HepG2 (cell line): Measurements from ENCODE around the gene RANBP17.

Source experiments
- ATF3 ChIP-seq: sonication (generic); formaldehyde crosslinking; IDR thresholded peaks from 2 replicates; pipeline ENCODE4 v1.4.0; 2020; ENCODE audit warnings: missing genetic modification reagents
- EP300 ChIP-seq, 3 experiments: sonication (generic) in 1 of 3; formaldehyde crosslinking in 1 of 3; IDR thresholded peaks; 2 replicates each; pipeline versions ENCODE4 v1.5.1 to v1.6.1; 2011 to 2020; ENCODE audit warnings: low read depth in 2 of 3, low read length in 2 of 3, borderline replicate concordance in 1 of 3, improper control_type of control experiment in 1 of 3, mild to moderate bottlenecking in 1 of 3, missing genetic modification reagents in 1 of 3, moderate library complexity in 1 of 3
- ESRRA ChIP-seq: sonication (generic); formaldehyde crosslinking; IDR thresholded peaks from 2 replicates; pipeline ENCODE4 v1.5.1; 2020; ENCODE audit warnings: mild to moderate bottlenecking, low read depth, missing genetic modification reagents
- FOXP4 ChIP-seq: sonication (generic); formaldehyde crosslinking; IDR thresholded peaks from 2 replicates; pipeline ENCODE4 v1.4.0; 2020; ENCODE audit warnings: missing genetic modification reagents
- GABPA ChIP-seq, 2 experiments: IDR thresholded peaks; 2 replicates each; pipeline ENCODE4 v1.6.1; 2011 to 2016; ENCODE audit warnings: low read depth in 2 of 2, low read length in 1 of 2, missing biosample characterization in 1 of 2, missing genetic modification characterization in 1 of 2
- NFYB ChIP-seq: sonication (generic); formaldehyde crosslinking; IDR thresholded peaks from 2 replicates; pipeline ENCODE4 v1.4.0; 2020; ENCODE audit warnings: missing genetic modification reagents
- POLR2A ChIP-seq, 2 experiments: IDR thresholded peaks; 2 replicates each; pipeline ENCODE4 v1.6.1; 2011; ENCODE audit warnings: low read depth in 2 of 2, low read length in 2 of 2, mild to moderate bottlenecking in 1 of 2, moderate library complexity in 1 of 2; ENCODE audit not compliant: insufficient read depth in 1 of 2
- SRF ChIP-seq: IDR thresholded peaks from 2 replicates; pipeline ENCODE4 v1.6.1; 2011; ENCODE audit warnings: mild to moderate bottlenecking, low read depth, low read length, moderate library complexity
- STAT5B ChIP-seq: sonication (generic); formaldehyde crosslinking; IDR thresholded peaks from 2 replicates; pipeline ENCODE4 v1.4.0; 2020; ENCODE audit warnings: missing genetic modification reagents
- ZKSCAN8 ChIP-seq: IDR thresholded peaks from 2 replicates; pipeline ENCODE4 v1.6.1; 2016; ENCODE audit warnings: borderline replicate concordance, missing genetic modification reagents, missing compliant biosample characterization
- ZMAT3 ChIP-seq: sonication (generic); formaldehyde crosslinking; conservative IDR thresholded peaks from 2 replicates; pipeline ENCODE4 v1.7.0; 2021; ENCODE audit warnings: missing genetic modification reagents
- ZNF382 ChIP-seq: sonication (generic); formaldehyde crosslinking; IDR thresholded peaks from 2 replicates; pipeline ENCODE4 v1.5.0; 2020; ENCODE audit warnings: missing genetic modification reagents, mild to moderate bottlenecking, borderline replicate concordance
- ZNF629 ChIP-seq: sonication (generic); formaldehyde crosslinking; conservative IDR thresholded peaks from 2 replicates; pipeline ENCODE4 v1.5.0; 2020; ENCODE audit warnings: missing genetic modification reagents

GRCh38 chr5:171335616-171336015, 473.8 kb downstream of the RANBP17 start:
- TF ChIP-seq POLR2A (IDR thresholded peaks at IDR 0.05; ENCODE audit: insufficient read depth in 1 of 2, low read depth in 2 of 2, low read length in 2 of 2): no peak
- TF ChIP-seq ZMAT3 (CRISPR knock-in tag): no peak
- no peak for TF ChIP-seq GABPA (IDR thresholded peaks at IDR 0.05; ENCODE audit: low read depth, low read length)
- TF ChIP-seq GABPA (CRISPR knock-in tag; IDR thresholded peaks at IDR 0.05; ENCODE audit: low read depth): no peak
- no peak for TF ChIP-seq ZKSCAN8 (CRISPR knock-in tag)
- TF ChIP-seq ZNF382 (CRISPR knock-in tag): no peak
- no peak for TF ChIP-seq STAT5B (CRISPR knock-in tag)
- TF ChIP-seq ESRRA: no peak
- TF ChIP-seq ATF3 (CRISPR knock-in tag): no peak
- no peak for TF ChIP-seq EP300 (IDR thresholded peaks at IDR 0.05; ENCODE audit: low read depth in 2 of 2, low read length in 2 of 2)
- TF ChIP-seq EP300 (CRISPR knock-in tag; IDR thresholded peaks at IDR 0.05; ENCODE audit: borderline replicate concordance): no peak
- no peak for TF ChIP-seq NFYB (CRISPR knock-in tag)
- no peak for TF ChIP-seq SRF
- TF ChIP-seq ZNF629: no peak
- no peak for TF ChIP-seq FOXP4 (CRISPR knock-in tag)
